Measurements from ENCODE around the gene YIF1B. TPM values are rescaled to one million over a fixed set of nuclear protein-coding genes. Genes with fewer than 3 reads are reported as not detected.

YIF1B gene
- total RNA-seq, 1 experiment from 2014 or later, result 49.2 TPM

DNA sequence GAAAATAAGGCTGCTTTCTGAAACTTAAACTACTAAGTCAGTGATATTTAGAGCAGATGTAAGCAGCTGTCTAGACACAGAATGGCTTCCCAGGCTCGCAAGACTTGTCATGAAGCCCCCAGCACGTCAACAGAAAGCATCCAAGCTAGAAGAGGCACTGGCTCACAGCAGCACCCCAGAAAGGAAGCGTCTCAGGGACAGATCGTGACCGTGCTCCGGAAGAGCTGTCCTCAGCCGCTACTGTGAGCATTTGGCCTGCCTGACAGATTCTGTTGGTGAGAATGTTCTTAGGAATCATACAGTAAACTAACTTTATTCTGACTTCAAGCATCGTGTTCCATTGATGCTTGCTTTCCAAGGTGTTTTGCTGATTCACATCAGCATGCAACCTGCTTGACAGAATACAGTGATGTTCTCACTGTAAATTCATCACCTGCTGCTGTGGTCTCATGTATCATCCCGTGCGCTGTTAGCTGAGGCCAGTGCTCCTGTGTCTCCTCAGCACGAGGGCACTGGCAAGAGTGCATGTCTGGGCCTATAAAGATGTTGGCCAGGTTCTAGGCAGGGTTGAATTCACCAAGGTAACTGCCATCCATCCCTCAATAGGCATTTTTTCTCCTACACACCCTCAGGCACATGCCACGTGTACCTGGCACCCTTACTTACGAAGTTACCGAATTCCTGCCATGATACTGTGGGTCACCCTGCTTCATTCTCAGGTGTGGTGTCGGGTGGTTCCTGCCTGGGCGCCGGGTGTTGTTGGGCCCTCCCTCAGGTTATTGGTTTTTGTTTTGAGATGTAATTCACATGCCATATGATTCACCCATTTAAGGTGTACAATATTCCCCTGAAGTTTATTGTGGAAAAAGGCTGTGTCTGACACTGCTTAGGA, 35.5 kb downstream of the YIF1B start:
- CTCF ChIA-PET, result interaction anchor here (0.6 to 0.9 kb wide), 2 partner anchors 37 to 122 kb away, joined by 4 to 6 read pairs; partner anchors contain the start of gene FAM98C
- no peaks in the 10 kb centered on the region for H3K9me3 Mint-ChIP-seq (ENCODE audit: unreplicated experiment)
- no TSS peak for BruUV-seq (replicated peaks)
- TF ChIP-seq, protein P1, sequence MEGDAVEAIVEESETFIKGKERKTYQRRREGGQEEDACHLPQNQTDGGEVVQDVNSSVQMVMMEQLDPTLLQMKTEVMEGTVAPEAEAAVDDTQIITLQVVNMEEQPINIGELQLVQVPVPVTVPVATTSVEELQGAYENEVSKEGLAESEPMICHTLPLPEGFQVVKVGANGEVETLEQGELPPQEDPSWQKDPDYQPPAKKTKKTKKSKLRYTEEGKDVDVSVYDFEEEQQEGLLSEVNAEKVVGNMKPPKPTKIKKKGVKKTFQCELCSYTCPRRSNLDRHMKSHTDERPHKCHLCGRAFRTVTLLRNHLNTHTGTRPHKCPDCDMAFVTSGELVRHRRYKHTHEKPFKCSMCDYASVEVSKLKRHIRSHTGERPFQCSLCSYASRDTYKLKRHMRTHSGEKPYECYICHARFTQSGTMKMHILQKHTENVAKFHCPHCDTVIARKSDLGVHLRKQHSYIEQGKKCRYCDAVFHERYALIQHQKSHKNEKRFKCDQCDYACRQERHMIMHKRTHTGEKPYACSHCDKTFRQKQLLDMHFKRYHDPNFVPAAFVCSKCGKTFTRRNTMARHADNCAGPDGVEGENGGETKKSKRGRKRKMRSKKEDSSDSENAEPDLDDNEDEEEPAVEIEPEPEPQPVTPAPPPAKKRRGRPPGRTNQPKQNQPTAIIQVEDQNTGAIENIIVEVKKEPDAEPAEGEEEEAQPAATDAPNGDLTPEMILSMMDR (IDR thresholded peaks at IDR 0.05; ENCODE audit: unreplicated experiment), result no peak
- H3K36me3 Mint-ChIP-seq (ENCODE audit: insufficient read depth, unreplicated experiment), result peaks cover 29% of the 10 kb centered on the region
- no peak overlapping the region for H3K4me3 Mint-ChIP-seq (ENCODE audit: unreplicated experiment)
- peaks cover 6% of the 10 kb centered on the region for H3K4me1 Mint-ChIP-seq (ENCODE audit: insufficient read depth, unreplicated experiment)
- POLR2A ChIA-PET, result interaction anchor here (1.1 to 10.4 kb wide), 4 partner anchors 14 to 30 kb away, joined by 3 to 82 read pairs (median 8); partner anchors contain the start of genes C19orf33 and SPINT2
- no peak for DNase-seq (ENCODE audit: unreplicated experiment)
- H3K27ac Mint-ChIP-seq (ENCODE audit: low read depth, unreplicated experiment), result no peak overlapping the region
- no peaks in the 10 kb centered on the region for H3K27me3 Mint-ChIP-seq (ENCODE audit: insufficient read depth, unreplicated experiment)
- intact Hi-C loops (cut with micrococcal nuclease), result no loop called here

DNA sequence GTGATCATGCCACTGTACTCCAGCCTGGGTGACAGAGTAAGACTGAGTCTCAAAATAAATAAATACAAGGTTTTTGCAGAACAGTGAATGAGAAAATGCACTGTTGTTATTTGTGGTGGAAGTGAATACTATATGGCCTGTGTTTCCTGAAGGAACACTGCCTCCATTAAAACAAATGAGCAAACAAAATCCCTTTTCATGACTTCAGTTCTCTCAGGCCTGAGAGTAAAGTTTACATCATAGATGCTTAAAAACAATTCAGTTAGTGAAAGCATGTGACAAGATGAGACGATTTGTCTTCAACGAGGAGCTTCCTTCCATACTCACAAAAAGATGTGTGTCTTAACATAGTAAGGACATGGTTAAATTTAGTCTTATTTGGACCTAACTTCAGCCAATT, 37.0 kb downstream of the YIF1B start:
- no peaks in the 10 kb centered on the region for H3K9me3 Mint-ChIP-seq (ENCODE audit: unreplicated experiment)
- no peak overlapping the region for H3K4me3 Mint-ChIP-seq (ENCODE audit: unreplicated experiment)
- no peak overlapping the region for H3K27ac Mint-ChIP-seq (ENCODE audit: low read depth, unreplicated experiment)
- no peak for DNase-seq (ENCODE audit: unreplicated experiment)
- ChIA-PET POLR2A (interaction anchor here (0.8 to 10.4 kb wide), 5 partner anchors 13 to 30 kb away, joined by 3 to 82 read pairs (median 4); partner anchors contain the start of genes C19orf33 and SPINT2), CTCF (interaction anchor here (0.6 kb wide), 1 partner anchor 35 kb away, joined by 3 read pairs; no protein-coding TSS in a partner anchor)
- H3K36me3 Mint-ChIP-seq (ENCODE audit: insufficient read depth, unreplicated experiment), result peaks cover 15% of the 10 kb centered on the region
- TF ChIP-seq, protein P1 (IDR thresholded peaks at IDR 0.05; ENCODE audit: unreplicated experiment), result no peak
- no peaks in the 10 kb centered on the region for H3K27me3 Mint-ChIP-seq (ENCODE audit: insufficient read depth, unreplicated experiment)
- H3K4me1 Mint-ChIP-seq (ENCODE audit: insufficient read depth, unreplicated experiment), result peaks cover 7% of the 10 kb centered on the region
- intact Hi-C loops (cut with micrococcal nuclease), result no loop called here
- BruUV-seq (replicated peaks), result no TSS peak

DNA sequence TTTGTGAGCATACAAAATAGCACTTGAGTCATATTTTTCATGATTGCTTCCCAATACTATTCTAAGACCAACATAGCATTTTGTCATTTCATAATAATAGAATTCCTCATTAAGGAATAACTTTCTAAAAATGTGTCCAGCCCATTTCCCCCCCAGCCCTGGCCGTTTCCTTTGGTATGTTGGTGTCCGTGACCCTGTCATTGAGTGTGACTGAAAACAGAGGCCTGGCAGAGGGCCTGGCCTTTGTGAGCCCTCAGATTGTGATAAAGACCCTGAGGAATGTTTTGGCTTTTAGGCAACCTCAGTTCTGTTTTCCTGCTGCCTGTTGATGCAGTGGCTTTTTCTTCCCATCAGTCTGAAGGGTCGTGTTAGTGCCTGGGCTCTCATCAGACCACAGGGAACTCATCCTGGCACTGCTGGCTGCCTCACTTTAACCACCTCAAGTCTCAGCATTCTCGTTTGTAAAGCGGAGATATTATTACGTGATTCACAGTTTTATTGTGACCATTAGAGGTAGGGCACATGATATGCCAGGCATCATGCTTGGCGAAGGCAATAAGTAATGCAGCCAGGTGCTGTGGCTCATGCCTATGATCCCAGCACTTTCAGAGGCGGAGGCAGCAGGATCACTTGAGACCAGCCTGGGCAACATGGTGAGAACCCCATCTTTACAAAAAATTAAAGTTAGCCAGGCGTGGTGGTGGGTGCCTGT, 37.6 kb downstream of the YIF1B start:
- CTCF ChIA-PET, result no interaction called here
- Mint-ChIP-seq H3K4me3 (ENCODE audit: unreplicated experiment) (no peak overlapping the region), H3K36me3 (ENCODE audit: insufficient read depth, unreplicated experiment) (peaks cover 15% of the 10 kb centered on the region), H3K27ac (ENCODE audit: low read depth, unreplicated experiment) (peak overlapping the region; percentile 27), H3K9me3 (ENCODE audit: unreplicated experiment) (no peaks in the 10 kb centered on the region), H3K4me1 (ENCODE audit: insufficient read depth, unreplicated experiment) (peaks cover 11% of the 10 kb centered on the region), H3K27me3 (ENCODE audit: insufficient read depth, unreplicated experiment) (no peaks in the 10 kb centered on the region)
- TF ChIP-seq, protein P1 (IDR thresholded peaks at IDR 0.05; ENCODE audit: unreplicated experiment), result no peak
- no TSS peak for BruUV-seq (replicated peaks)
- intact Hi-C loops (cut with micrococcal nuclease), result no loop called here
- POLR2A ChIA-PET, result interaction anchor here (0.8 to 10.4 kb wide), 8 partner anchors 12 to 31 kb away, joined by 3 to 82 read pairs (median 4); partner anchors contain the start of genes C19orf33 and SPINT2
- no peak for DNase-seq (ENCODE audit: unreplicated experiment)

DNA sequence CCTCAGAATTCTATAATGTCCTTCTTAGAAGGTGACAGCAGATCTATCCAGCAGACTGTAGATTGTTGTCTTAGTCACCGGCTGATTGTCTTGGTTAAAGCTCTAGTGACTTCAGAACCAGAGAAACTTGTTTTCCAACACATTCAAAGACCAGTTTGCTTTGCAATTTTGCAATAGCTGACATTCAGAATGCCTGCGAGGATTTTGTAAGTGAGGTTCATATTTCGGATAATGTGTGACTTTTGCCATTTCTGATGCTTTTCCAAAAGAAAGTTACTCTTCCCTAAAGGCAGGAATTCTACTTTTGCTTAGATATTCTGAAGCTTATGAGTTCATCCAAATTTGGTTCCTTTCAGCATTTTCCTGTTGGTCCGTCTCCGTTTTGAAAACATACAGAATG, 38.2 kb downstream of the YIF1B start:
- DNase-seq (ENCODE audit: unreplicated experiment), result peak; percentile 19
- peak overlapping the region; percentile 27 for H3K27ac Mint-ChIP-seq (ENCODE audit: low read depth, unreplicated experiment)
- POLR2A ChIA-PET, result interaction anchor here (1.0 to 4.6 kb wide), 4 partner anchors 8 to 21 kb away, joined by 3 to 43 read pairs (median 4); partner anchors contain the start of gene SPINT2

More for the DNA sequence above, 38.2 kb downstream of the YIF1B start:
- peaks cover 15% of the 10 kb centered on the region for H3K36me3 Mint-ChIP-seq (ENCODE audit: insufficient read depth, unreplicated experiment)
- intact Hi-C loops (cut with micrococcal nuclease), result no loop called here
- H3K27me3 Mint-ChIP-seq (ENCODE audit: insufficient read depth, unreplicated experiment), result no peaks in the 10 kb centered on the region
- CTCF ChIA-PET, result interaction anchor here (0.6 to 0.9 kb wide), 3 partner anchors 33 to 563 kb away, joined by 3 to 4 read pairs (median 3); no protein-coding TSS in a partner anchor
- H3K4me1 Mint-ChIP-seq (ENCODE audit: insufficient read depth, unreplicated experiment), result peaks cover 11% of the 10 kb centered on the region
- no peak overlapping the region for H3K4me3 Mint-ChIP-seq (ENCODE audit: unreplicated experiment)
- no TSS peak for BruUV-seq (replicated peaks)
- H3K9me3 Mint-ChIP-seq (ENCODE audit: unreplicated experiment), result no peaks in the 10 kb centered on the region
- TF ChIP-seq, protein P1 (IDR thresholded peaks at IDR 0.05; ENCODE audit: unreplicated experiment), result no peak

Measured in MCF 10A (cell line).